SK-N-SH treated with all-trans-retinoic acid at 6 μM for 48 hours (cell line): ENCODE measurements around the gene MASTL.

Experiments used
- ARNTL ChIP-seq: fragments of 450-650 bp; formaldehyde crosslinking; IDR thresholded peaks from 2 replicates; pipeline ENCODE4 v1.5.0; 2020; ENCODE audit warnings: low read depth, mild to moderate bottlenecking, moderate library complexity, borderline replicate concordance
- CREB5 ChIP-seq: fragments of 250-450 bp; sonication (Bioruptor Pico); IDR thresholded peaks from 2 replicates; pipeline ENCODE4 v1.5.1; 2020; ENCODE audit warnings: low read depth, mild to moderate bottlenecking, moderate library complexity
- PATZ1 ChIP-seq: fragments of 250-450 bp; sonication (Bioruptor Pico); IDR thresholded peaks from 2 replicates; pipeline ENCODE4 v1.8.0; 2020; ENCODE audit warnings: mild to moderate bottlenecking, moderate library complexity, borderline replicate concordance
- POU6F1 ChIP-seq: fragments of 250-450 bp; sonication (Bioruptor Pico); IDR thresholded peaks from 2 replicates; pipeline ENCODE4 v1.8.0; 2021; ENCODE audit warnings: low read depth, mild to moderate bottlenecking, moderate library complexity, borderline replicate concordance
- PPARA ChIP-seq: fragments of 250-450 bp; sonication (Bioruptor Pico); IDR thresholded peaks from 2 replicates; pipeline ENCODE4 v1.5.0; 2020; ENCODE audit warnings: mild to moderate bottlenecking, borderline replicate concordance
- RARB ChIP-seq: fragments of 250-450 bp; sonication (Bioruptor Pico); IDR thresholded peaks from 2 replicates; pipeline ENCODE4 v1.8.0; 2021; ENCODE audit warnings: mild to moderate bottlenecking, moderate library complexity
- TOX ChIP-seq: fragments of 250-450 bp; sonication (Bioruptor Pico); IDR thresholded peaks from 2 replicates; pipeline ENCODE4 v1.8.0; 2021; ENCODE audit warnings: mild to moderate bottlenecking, moderate library complexity, borderline replicate concordance
- TSHZ2 ChIP-seq: fragments of 250-450 bp; sonication (Bioruptor Pico); IDR thresholded peaks from 2 replicates; pipeline ENCODE4 v1.5.0; 2020; ENCODE audit warnings: mild to moderate bottlenecking, moderate library complexity
- ZFP3 ChIP-seq: fragments of 250-450 bp; sonication (Bioruptor Pico); IDR thresholded peaks from 2 replicates; pipeline ENCODE4 v1.5.0; 2020; ENCODE audit warnings: mild to moderate bottlenecking, moderate library complexity
- ZFP30 ChIP-seq: fragments of 450-650 bp; formaldehyde crosslinking; IDR thresholded peaks from 2 replicates; pipeline ENCODE4 v1.5.0; 2022; ENCODE audit warnings: mild to moderate bottlenecking, moderate library complexity
- ZNF565 ChIP-seq: fragments of 450-650 bp; formaldehyde crosslinking; conservative IDR thresholded peaks from 2 replicates; pipeline ENCODE4 v1.5.0; 2020; ENCODE audit warnings: low read depth, mild to moderate bottlenecking, moderate library complexity

- TF ChIP-seq RARB (CRISPR knock-in tag) (no peak), ZFP3 (CRISPR knock-in tag) (no peak), ZNF565 (no peak), TSHZ2 (no peak), POU6F1 (CRISPR knock-in tag) (no peak), PPARA (CRISPR knock-in tag) (no peak), PATZ1 (CRISPR knock-in tag) (no peak), ZFP30 (CRISPR knock-in tag) (no peak), TOX (CRISPR knock-in tag) (no peak), ARNTL (CRISPR knock-in tag) (no peak), CREB5 (CRISPR knock-in tag) (no peak)
Measured at GRCh38 chr10:27223964-27224363, 68.8 kb downstream of the MASTL start.
